COLO668 (cell line): Measurements from ENCODE around the gene VWC2.
A peak's percentile ranks its signal among the peaks of the same experiment; 100 is the strongest.

Source experiments
- DNase-seq: peaks from one replicate; lab custom pipeline; 2025; ENCODE audit not compliant: unreplicated experiment; lab: John Stamatoyannopoulos, UW

The VWC2 gene

DNA sequence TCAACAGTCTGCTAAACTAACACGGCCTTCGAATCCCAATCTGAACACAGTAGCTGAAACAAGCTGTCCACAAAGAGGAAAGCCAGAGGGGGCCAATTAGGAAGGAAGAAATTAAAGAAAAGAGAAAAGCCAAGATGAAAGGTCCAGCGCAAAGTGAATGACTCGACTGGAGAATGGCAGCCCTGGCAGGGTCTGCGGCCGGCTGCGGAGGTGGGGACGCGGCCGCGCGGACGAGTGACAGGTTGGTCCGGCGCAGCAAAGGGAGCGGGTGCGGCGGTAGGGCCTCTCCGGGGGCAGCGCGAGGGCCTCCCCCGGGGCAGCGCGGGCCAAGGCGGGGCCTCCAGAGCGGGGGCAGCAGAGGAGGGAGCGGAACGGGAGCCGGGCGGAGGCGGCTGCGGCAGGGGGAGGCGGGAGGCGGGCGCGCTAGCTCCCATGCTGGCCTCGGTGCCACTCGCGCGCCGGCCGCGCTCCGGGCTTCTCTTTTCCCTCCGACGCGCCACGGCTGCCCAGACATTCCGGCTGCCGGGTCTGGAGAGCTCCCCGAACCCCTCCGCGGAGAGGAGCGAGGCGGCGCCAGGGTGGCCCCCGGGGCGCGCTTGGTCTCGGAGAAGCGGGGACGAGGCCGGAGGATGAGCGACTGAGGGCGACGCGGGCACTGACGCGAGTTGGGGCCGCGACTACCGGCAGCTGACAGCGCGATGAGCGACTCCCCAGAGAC lies at the start of gene VWC2:
TSS of gene VWC2 (plus strand) at position 421 of the 718 bp plus-strand sequence. CDS start 1,798 bp downstream, outside the sequence.
- DNase-seq: peak; percentile 52

DNA sequence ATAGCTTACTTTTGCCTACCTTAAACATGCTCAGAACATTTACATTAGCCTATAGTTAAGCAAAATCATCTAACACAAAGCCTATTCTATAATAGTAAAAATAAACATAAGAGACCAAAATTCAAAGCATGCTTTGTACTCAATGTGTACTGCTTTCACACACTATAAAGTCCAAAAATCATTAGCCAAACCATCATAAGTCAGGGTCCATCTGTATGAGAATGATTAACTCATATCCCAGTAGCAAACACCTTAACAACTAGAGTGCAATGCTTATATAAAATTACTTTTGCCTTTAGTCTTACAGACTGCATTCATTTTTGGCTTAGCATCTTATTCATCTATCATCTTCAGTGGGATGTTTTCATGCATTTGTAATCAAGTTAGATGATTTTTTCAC lies 49.4 kb upstream of the VWC2 start:
- no peak for DNase-seq

DNA sequence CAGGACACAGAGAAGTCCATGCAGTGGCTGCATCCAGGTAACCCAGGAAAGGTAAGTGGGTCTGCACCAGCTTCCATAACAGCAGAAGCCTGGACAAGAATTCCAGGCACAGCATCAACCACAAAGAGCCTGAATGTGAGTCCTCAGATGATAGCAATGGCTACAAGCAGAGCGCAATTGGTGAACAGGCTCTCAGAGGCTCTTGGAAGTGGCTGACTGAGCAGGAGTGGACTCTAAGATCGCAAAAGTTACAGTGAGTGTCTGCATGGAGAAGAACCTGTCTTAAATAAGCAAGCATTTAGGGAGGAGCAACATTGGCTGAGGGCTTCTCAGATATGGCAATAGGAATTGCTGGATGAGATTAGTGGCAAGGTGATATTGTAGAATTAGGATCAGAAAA lies 41.6 kb upstream of the VWC2 start:
- DNase-seq: no peak

DNA sequence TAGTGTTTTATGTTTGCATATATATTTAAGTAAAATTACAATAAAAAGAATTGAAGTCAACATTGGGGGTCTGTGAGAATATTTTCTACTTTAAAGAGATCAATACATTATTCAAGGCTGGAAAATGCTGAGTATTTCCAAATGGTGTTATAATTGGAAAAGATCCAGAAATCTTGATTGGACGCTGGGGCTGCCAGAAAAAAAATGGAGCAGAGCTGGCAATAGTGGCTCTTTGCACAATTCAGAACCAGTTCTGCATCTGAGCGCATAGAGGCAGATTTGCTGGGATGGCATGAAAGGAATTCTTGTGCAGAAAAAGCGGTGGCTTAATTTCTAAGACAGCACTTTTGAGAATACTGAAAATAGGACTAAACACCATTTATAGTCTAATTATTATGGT lies 10.8 kb upstream of the VWC2 start:
- DNase-seq: no peak

DNA sequence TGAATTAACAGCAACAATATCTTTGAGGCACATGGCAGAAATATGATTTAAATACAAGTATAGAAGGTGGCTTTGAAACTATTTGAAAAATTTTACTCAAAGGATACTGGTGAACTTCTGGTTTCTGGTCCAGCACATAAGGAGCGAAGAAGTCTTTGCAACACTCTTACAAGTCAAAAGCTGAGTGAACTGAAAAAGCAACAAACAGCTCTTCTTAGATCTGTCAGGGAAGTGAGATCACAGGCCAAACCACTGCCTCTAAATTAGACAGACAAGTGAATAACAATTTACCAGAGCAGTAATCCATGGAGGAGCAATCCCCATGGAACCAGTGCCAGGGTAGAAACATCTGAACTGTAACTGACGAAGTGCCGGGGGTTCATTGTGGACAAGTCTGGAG lies 9.6 kb upstream of the VWC2 start:
- DNase-seq: no peak

DNA sequence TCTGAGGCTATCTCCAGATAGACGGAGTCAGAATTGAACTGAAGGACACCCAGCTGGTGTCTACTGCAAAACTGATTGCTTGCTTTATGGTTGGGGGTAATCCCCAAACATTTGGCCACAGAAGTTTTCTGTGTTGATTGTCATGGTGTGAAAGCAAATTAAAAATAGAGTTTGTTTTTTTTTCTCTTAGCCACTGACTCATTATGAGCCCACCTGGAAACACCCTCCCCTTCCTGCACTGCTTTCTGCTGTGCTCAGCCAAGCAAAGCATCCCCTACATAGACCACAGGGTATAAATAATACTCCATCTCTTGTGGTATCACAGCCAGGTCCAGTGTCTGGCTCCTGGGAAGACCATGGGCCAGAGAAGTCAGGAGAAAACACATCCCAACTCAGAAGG lies 6.5 kb upstream of the VWC2 start:
- DNase-seq: no peak

GRCh38 chr7:49767719-49768118 lies 5.7 kb upstream of the VWC2 start:
- DNase-seq: no peak

DNA sequence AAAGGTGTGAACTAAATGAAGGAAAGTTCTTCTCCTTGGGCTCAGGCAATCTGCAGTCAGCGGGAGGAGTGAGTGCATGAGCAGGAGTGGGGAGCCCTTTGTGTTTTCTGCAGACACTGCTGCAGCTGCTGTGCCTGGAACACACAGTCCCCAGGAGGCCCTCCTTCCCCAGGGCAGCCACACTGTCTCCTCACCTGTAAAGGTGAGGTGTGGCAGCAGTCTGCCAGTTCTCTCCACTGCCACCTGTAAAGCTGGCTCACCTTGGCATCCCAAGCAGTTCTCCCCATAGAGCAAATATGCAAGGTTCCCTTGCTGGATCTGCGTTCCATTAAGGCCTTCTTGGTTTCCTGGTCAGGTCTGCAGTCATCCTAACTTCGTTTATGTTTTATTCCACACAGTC lies 5.2 kb upstream of the VWC2 start:
- DNase-seq: no peak

DNA sequence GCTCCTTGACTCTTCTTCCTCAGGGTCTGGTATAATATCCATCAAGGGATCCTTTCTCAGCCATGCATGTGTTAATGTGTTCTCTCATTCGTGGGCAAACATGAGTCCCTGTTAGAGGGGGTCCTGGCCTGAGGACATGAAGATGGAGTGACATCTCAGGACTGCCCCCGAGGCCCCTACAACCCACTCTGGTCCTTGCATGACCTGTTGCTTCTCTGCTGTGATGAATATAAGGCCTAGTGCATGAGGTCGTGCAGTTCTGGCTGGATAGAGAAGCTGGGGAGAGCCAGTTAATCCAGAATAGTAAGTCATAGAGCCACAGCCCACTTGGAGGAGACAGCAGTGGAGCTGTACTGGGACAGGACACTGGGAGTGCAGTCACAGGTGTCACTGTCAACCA lies 4.6 kb upstream of the VWC2 start:
- DNase-seq: no peak

- no peak for DNase-seq
Observed at GRCh38 chr7:49769285-49769857, 4.1 kb upstream of the VWC2 start.

DNA sequence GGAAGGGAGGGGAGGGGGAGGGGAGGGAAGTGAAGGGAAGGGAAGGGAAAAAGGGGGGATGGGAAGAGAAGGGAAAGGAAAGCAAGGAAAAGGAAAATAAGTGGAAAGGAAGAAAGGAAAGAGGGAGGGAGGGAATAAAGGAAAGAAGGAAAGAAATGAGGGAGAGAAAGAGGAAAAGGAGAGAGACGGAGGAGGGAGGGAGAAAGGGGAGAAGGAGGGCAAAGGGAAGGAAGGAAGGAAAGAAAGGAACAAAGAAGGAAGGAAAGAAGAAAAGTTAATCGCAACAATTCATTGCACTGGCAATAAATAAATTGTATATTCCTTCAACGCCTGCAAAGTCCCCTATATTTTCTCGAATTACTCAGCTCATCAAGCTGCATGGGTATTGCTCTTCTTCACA lies 2.6 kb upstream of the VWC2 start:
- DNase-seq: no peak

DNA sequence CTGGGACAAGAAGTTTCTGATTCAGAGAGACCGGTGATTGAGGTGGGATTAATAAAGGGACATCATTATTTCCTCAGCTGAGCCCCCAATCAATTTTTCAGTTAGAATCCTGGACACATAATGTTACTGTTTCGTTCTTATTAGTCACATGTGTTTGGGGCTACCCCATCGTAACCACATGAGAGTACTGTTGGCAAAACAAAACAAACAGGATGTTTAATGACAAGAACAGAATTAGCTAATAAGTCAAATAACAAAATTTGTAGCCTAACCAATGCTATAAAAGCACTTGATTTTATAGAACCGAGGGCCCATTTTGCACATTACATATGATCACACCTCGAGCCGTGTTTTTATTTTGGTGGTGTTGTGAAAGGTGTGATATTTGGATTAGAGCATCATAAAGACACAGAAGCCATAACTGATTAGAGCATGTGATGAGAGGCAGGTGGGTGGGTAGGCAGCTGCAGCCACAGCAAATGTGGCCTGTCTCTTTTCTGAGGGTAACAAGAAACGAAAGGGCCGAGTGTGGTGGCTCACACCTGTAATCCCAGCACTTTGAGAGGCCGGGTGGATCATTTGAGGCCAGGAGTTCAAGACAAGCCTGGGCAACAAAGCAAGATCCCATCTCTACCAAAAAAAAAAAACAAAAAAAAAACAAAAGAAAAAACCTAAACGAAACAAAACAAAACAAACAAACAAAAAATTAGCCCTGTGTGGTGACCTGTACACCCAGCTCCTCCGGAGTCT lies 1.8 kb upstream of the VWC2 start:
- DNase-seq: no peak

GRCh38 chr7:49772916-49773217 lies 571 bp upstream of the VWC2 start:
- DNase-seq: no peak

- peak; percentile 44 for DNase-seq
Observed at GRCh38 chr7:49773936-49774458, 559 bp downstream of the VWC2 start.

- no peak for DNase-seq
Observed at GRCh38 chr7:49774459-49775064, 1.1 kb downstream of the VWC2 start.

- DNase-seq: no peak
Observed at GRCh38 chr7:49775065-49775948, 1.9 kb downstream of the VWC2 start.

GRCh38 chr7:49775949-49776443 lies 2.6 kb downstream of the VWC2 start:
- no peak for DNase-seq

DNA sequence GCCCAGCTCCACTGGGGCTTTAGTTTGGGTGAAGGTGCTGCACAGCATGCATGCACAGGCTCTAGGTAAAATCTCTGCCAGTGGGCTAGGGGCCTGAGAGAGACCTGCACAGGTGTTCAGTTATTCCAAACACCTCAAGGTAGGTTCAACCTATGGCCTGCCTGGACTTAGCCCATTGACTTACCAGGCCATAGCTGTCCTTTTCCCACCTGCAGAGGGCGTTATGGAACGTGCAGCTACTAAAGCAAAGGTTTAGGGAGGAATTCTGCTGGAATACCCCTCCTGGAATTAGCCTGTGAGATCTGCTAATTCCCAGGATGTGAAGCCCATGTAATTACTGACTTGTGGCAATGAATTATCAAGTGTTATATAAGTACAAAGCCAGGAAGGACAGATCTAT lies 3.6 kb downstream of the VWC2 start:
- peak; percentile 21 for DNase-seq

DNA sequence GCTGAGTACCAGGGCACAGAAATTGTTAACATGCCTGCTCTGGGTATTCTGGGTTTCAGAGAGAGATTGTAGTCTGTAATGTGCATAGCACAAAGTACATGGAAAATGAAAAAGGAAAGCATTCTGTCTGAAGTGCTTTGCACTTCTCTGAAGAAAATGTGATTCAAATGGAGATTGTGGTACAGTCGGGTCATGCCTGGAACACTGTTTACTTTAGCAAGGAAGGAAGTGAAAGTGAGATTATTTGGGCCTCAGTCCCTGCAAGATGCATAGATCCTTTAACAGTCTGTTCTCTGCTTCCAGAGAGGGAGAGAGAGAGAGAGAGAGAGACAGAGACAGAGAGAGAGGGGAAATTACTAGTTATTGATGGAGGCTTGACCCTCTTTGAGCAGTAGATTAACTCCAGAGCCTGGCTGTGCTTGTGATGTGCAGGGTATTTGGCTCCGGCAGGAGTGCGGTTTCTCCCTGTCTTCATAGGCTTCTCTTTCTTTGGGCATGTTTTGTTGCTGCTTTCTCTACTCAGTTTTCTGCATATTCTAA lies 5.4 kb downstream of the VWC2 start:
- no peak for DNase-seq

DNA sequence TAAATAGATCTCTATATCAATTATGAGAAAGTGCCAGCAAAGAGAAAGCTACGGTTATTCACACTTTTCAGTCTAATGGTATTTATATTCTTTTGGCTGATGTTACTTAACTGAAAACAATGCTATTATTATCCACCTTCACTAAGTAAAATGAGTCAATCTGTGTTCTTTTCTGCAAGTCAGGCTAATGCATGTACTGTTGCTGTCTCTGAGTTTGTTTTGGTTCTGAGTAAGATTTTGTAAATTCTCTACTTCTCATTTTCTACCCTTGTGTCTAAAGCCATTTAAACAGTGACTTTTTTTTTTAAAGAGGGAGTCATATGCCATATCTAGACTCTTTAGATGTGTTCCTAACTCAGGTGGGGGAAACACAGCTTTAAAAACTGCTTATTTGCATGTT lies 7.5 kb downstream of the VWC2 start:
- DNase-seq: no peak
